B cell (primary cell): ENCODE measurements around the gene ACAD11. TPM values are rescaled to one million over a fixed set of nuclear protein-coding genes. Genes with fewer than 3 reads are reported as not detected.
A peak's percentile ranks its signal among the peaks of the same experiment; 100 is the strongest.

Experiments used
- ATAC-seq: fragments of 200-7000 bp; cut with Tn5 transposase; one replicate; pipeline ENCODE4 v1.10.0; 2021; ENCODE audit warnings: low read depth, mild to moderate bottlenecking, moderate number of reproducible peaks, moderate library complexity
- CTCF ChIA-PET: fragments of 350-600 bp; sonication (Branson Sonifier 250); formaldehyde crosslinking; loops from one replicate; lab custom pipeline; 2021; ENCODE audit warnings: antibody characterized with exemption, inconsistent platforms; lab: Charles Lee
- POLR2A ChIA-PET: fragments of 350-600 bp; sonication (Branson Sonifier 250); formaldehyde crosslinking; loops from one replicate; lab custom pipeline; 2021; ENCODE audit warnings: antibody characterized with exemption; lab: Charles Lee
- DNase-seq: peaks from one replicate; pipeline ENCODE4 v3.0.0; 2013
- H2AFZ ChIP-seq: 2 replicates; pipeline ENCODE4 v1.6.1; 2012; ENCODE audit warnings: mild to moderate bottlenecking, low read depth, low read length; ENCODE audit not compliant: insufficient read depth, poor library complexity, severe bottlenecking
- H3K27ac ChIP-seq, 2 donors: 1 replicate in 1 of 2; 2 replicates in 1 of 2; pipeline ENCODE4 v1.5.1; 2012 to 2013; ENCODE audit warnings: low read length in 2 of 2, mild to moderate bottlenecking in 2 of 2, moderate library complexity in 1 of 2
- H3K27me3 ChIP-seq, 4 experiments: fragments of 200-600 bp in 1 of 4; sonication (generic) in 1 of 4; replicated peaks in 1 of 4; 1 replicate in 2 of 4; 2 replicates in 2 of 4; pipeline versions ENCODE4 v1.6.1 to v1.7.0; 2013 to 2016; ENCODE audit warnings: low read length in 3 of 4, mild to moderate bottlenecking in 2 of 4, mixed read lengths in 1 of 4, moderate library complexity in 1 of 4; ENCODE audit not compliant: insufficient read depth in 4 of 4, control insufficient read depth in 3 of 4; ENCODE audit errors: control extremely low read depth in 1 of 4
- H3K36me3 ChIP-seq, 2 experiments: replicated peaks in 1 of 2; 1 replicate in 1 of 2; 2 replicates in 1 of 2; pipeline versions ENCODE4 v1.6.1 to v1.7.1; 2013; ENCODE audit warnings: low read length in 1 of 2; ENCODE audit not compliant: insufficient read depth in 2 of 2, control insufficient read depth in 1 of 2; ENCODE audit errors: control extremely low read depth in 1 of 2, extremely low read depth in 1 of 2
- H3K4me1 ChIP-seq, 2 donors: fragments of 200-600 bp in 1 of 2; sonication (generic) in 1 of 2; 1 replicate in 1 of 2; 2 replicates in 1 of 2; pipeline versions ENCODE4 v1.5.1 to v1.6.1; 2013 to 2017; ENCODE audit warnings: low read length in 2 of 2; ENCODE audit not compliant: control insufficient read depth in 2 of 2, insufficient read depth in 2 of 2
- H3K4me2 ChIP-seq: replicated peaks from 2 replicates; pipeline ENCODE3; 2012; ENCODE audit warnings: mild to moderate bottlenecking, low read depth, low read length; ENCODE audit not compliant: poor library complexity, severe bottlenecking
- H3K4me3 ChIP-seq, 5 experiments: fragments of 200-600 bp in 1 of 5; sonication (generic) in 1 of 5; 1 replicate in 3 of 5; 2 replicates in 2 of 5; pipeline versions ENCODE4 v1.5.1 to v1.7.0; 2011 to 2016; ENCODE audit warnings: low read length in 4 of 5, mild to moderate bottlenecking in 4 of 5, low read depth in 2 of 5, control low read depth in 1 of 5, moderate library complexity in 1 of 5; ENCODE audit not compliant: insufficient read depth in 1 of 5; ENCODE audit errors: control extremely low read depth in 1 of 5, extremely low read depth in 1 of 5
- H3K79me2 ChIP-seq: fragments of 200-600 bp; sonication (generic); one replicate; pipeline ENCODE4 v1.6.0; 2016; ENCODE audit warnings: low read length; ENCODE audit not compliant: control insufficient read depth, insufficient read depth
- H3K9ac ChIP-seq: fragments of 200-600 bp; sonication (generic); 2 replicates; pipeline ENCODE4 v1.6.1; 2017; ENCODE audit warnings: mild to moderate bottlenecking, low read length, moderate library complexity
- H3K9me3 ChIP-seq, 3 donors: one replicate each; pipeline versions ENCODE4 v1.6.1 to v1.7.1; 2013; ENCODE audit warnings: low read length in 2 of 3; ENCODE audit not compliant: control insufficient read depth in 2 of 3, insufficient read depth in 1 of 3; ENCODE audit errors: control extremely low read depth in 1 of 3
- H4K20me1 ChIP-seq: 2 replicates; pipeline ENCODE4 v1.6.0; 2012; ENCODE audit warnings: mild to moderate bottlenecking, low read length; ENCODE audit not compliant: insufficient read depth, control insufficient read depth, poor library complexity, severe bottlenecking
- H3K27ac Mint-ChIP-seq: one replicate; pipeline ENCODE4 v1.8.0; 2021; ENCODE audit warnings: mixed read lengths
- H3K27me3 Mint-ChIP-seq: one replicate; pipeline ENCODE4 v1.8.0; 2021; ENCODE audit warnings: mixed read lengths
- H3K4me1 Mint-ChIP-seq: one replicate; pipeline ENCODE4 v1.8.0; 2021; ENCODE audit warnings: mixed read lengths
- H3K4me3 Mint-ChIP-seq: one replicate; pipeline ENCODE4 v1.8.0; 2021; ENCODE audit warnings: mixed read lengths
- H3K9me3 Mint-ChIP-seq: one replicate; pipeline ENCODE4 v1.8.0; 2022; ENCODE audit warnings: mixed read lengths; ENCODE audit not compliant: insufficient read depth
- EZH2 ChIP-seq: IDR thresholded peaks from 2 replicates; pipeline ENCODE4 v1.6.1; 2012; ENCODE audit warnings: borderline replicate concordance, low read depth, mild to moderate bottlenecking, moderate library complexity, low read length; ENCODE audit not compliant: insufficient read depth, poor library complexity, severe bottlenecking
- WGBS: methylation state at CpG from one replicate; pipeline ENCODE4 v1.1.5; 2013; ENCODE audit warnings: missing lambda C conversion rate; ENCODE audit not compliant: insufficient coverage; 5-methylcytosine and 5-hydroxymethylcytosine counted together
- intact Hi-C: fragments of 100-400 bp; cut with micrococcal nuclease; formaldehyde crosslinking; loops from one replicate; pipeline ENCODE4 v1.10.0; 2022
- polyA plus RNA-seq: library from polyadenylated mRNA; depleted of rRNA; stranded (reverse); fragments of >200 nt; gene quantifications from 2 replicates; pipeline ENCODE4 v1.2.3, GENCODE V29; 2012
- total RNA-seq, 2 donors: library from RNA; stranded (reverse); fragments of 120-200 nt in 1 of 2; gene quantifications; 1 replicate in 1 of 2; 2 replicates in 1 of 2; pipeline versions ENCODE4 v1.2.3 to v1.2.4, GENCODE V29; 2013 to 2022
- TF ChIP-seq, protein P1 (sequence below): fragments of 200-600 bp; IDR thresholded peaks from one replicate; pipeline ENCODE4 v1.8.0; 2022; ENCODE audit warnings: antibody characterized with exemption, mild to moderate bottlenecking

Gene ACAD11
- total and polyA plus RNA-seq, 2 donors (not counting 1 experiment from before 2014, with no cell fraction given) = 23.4 to 26.9 TPM

DNA sequence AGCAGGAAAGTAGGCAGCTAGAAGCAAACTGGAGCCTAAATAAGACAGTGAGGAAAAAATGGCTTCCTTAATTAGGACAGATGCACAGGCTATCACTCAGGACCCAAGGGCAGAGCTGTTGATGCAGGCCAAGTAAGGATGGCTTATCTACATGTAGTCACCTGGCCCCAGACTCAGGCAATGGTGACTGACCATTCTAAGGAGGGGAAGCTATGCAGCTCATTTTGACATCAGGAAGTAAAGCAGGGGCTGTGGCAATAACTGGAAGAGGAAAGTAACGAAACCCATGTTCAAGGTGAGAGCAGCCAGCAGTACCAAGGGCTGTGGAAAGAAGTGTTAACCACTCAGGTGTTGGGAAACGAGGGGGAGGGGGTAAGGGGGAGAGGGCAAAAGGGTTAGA, 16.2 kb downstream of the ACAD11 start:
- intact Hi-C loops = no loop called here
- Histone ChIP-seq H3K27me3 (no peaks in the 10 kb centered on the region), H4K20me1 (no peaks in the 10 kb centered on the region), H3K4me2 (no peak overlapping the region), H3K9ac (no peak overlapping the region), H3K27ac (no peak overlapping the region), H3K36me3 (peaks cover 1 to 12% of the 10 kb centered on the region in 2 experiments), H3K79me2 (no peaks in the 10 kb centered on the region), H3K9me3 (no peaks in the 10 kb centered on the region), H3K4me3 (no peak overlapping the region), H3K4me1 (no peaks in the 10 kb centered on the region), H2AFZ (no peak overlapping the region)
- Mint-ChIP-seq H3K4me1 (peaks cover 7% of the 10 kb centered on the region), H3K9me3 (no peaks in the 10 kb centered on the region), H3K27me3 (no peaks in the 10 kb centered on the region), H3K27ac (no peak overlapping the region), H3K4me3 (no peak overlapping the region)
- CTCF ChIA-PET = interaction anchor here (0.5 to 6.0 kb wide), 13 partner anchors 8 to 292 kb away, joined by 3 to 86 read pairs (median 5); no protein-coding TSS in a partner anchor
- 74% methylated on average over 2 of the region's 2 CpGs for WGBS
- ATAC-seq (no peak), DNase-seq (no peak)
- POLR2A ChIA-PET = no interaction called here
- TF ChIP-seq, protein P1, sequence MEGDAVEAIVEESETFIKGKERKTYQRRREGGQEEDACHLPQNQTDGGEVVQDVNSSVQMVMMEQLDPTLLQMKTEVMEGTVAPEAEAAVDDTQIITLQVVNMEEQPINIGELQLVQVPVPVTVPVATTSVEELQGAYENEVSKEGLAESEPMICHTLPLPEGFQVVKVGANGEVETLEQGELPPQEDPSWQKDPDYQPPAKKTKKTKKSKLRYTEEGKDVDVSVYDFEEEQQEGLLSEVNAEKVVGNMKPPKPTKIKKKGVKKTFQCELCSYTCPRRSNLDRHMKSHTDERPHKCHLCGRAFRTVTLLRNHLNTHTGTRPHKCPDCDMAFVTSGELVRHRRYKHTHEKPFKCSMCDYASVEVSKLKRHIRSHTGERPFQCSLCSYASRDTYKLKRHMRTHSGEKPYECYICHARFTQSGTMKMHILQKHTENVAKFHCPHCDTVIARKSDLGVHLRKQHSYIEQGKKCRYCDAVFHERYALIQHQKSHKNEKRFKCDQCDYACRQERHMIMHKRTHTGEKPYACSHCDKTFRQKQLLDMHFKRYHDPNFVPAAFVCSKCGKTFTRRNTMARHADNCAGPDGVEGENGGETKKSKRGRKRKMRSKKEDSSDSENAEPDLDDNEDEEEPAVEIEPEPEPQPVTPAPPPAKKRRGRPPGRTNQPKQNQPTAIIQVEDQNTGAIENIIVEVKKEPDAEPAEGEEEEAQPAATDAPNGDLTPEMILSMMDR = no peak
- TF ChIP-seq EZH2 = no peak

DNA sequence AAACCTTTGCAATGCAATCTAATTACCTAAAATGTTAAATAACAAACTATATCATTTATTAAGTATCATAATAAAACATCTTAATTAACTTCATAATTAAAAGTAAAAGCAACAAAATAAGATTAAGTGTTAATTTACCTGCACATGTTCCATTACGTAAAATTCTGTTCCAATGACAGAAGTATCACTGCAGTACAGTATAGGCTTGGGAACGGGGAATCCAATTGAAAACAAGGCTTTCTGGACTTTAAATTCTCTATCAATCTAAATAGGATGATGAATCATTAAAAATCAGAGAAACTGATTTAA, 17.1 kb downstream of the ACAD11 start:
- Histone ChIP-seq H3K4me1 (no peaks in the 10 kb centered on the region), H3K79me2 (no peaks in the 10 kb centered on the region), H3K9me3 (no peaks in the 10 kb centered on the region), H3K9ac (no peak overlapping the region), H3K27me3 (no peaks in the 10 kb centered on the region), H3K4me2 (no peak overlapping the region), H3K36me3 (peaks cover 1 to 16% of the 10 kb centered on the region in 2 experiments), H2AFZ (no peak overlapping the region), H3K4me3 (no peak overlapping the region), H3K27ac (no peak overlapping the region), H4K20me1 (no peaks in the 10 kb centered on the region)
- ATAC-seq = no peak
- CTCF ChIA-PET = interaction anchor here (0.7 to 6.0 kb wide), 13 partner anchors 10 to 291 kb away, joined by 3 to 86 read pairs (median 5); no protein-coding TSS in a partner anchor
- Mint-ChIP-seq H3K9me3 (no peaks in the 10 kb centered on the region), H3K27ac (no peak overlapping the region), H3K4me1 (peaks cover 6% of the 10 kb centered on the region), H3K4me3 (no peak overlapping the region), H3K27me3 (no peaks in the 10 kb centered on the region)
- TF ChIP-seq, protein P1 = peak; percentile 41
- TF ChIP-seq EZH2 = no peak
- WGBS = no CpG with 5 or more reads among the region's 2 CpGs
- DNase-seq = no peak
- intact Hi-C loops = loop anchor here (1.0 kb wide), 2 partner anchors 106 to 290 kb away; no protein-coding TSS in a partner anchor
- POLR2A ChIA-PET = no interaction called here
